ENCODE results near the gene RAD18.

GRCh38 chr3:8852511-8852910, 110.8 kb downstream of the RAD18 start:
- no peak for TF ChIP-seq CTCF (IDR thresholded peaks at IDR 0.05; ENCODE audit: low read depth, low read length, poor library complexity, severe bottlenecking)
- no peak for TF ChIP-seq EZH2phosphoT487 (IDR thresholded peaks at IDR 0.05; ENCODE audit: borderline replicate concordance, low read length)
